CD14-positive monocyte (primary cell): ENCODE data around the gene SPON1. TPM values are rescaled to one million over a fixed set of nuclear protein-coding genes. Genes with fewer than 3 reads are reported as not detected.

Experiments
- DNase-seq, 3 donors: peaks; one replicate each; pipeline ENCODE4 v3.0.0-alpha.2; 2011 to 2022
- H2AFZ ChIP-seq: 2 replicates; pipeline ENCODE4 v1.6.0; 2012; ENCODE audit warnings: mild to moderate bottlenecking, low read depth, low read length, inconsistent platforms; ENCODE audit not compliant: insufficient read depth, poor library complexity, severe bottlenecking
- H3K27ac ChIP-seq, 2 donors: 1 replicate in 1 of 2; 2 replicates in 1 of 2; pipeline ENCODE4 v1.5.1; 2012 to 2013; ENCODE audit warnings: low read length in 2 of 2, control low read depth in 1 of 2, inconsistent platforms in 1 of 2, low read depth in 1 of 2, mild to moderate bottlenecking in 1 of 2
- H3K27me3 ChIP-seq, 2 donors: one replicate each; pipeline versions ENCODE4 v1.6.0 to v1.6.1; 2011 to 2013; ENCODE audit warnings: low read length in 2 of 2; ENCODE audit not compliant: control insufficient read depth in 2 of 2, insufficient read depth in 2 of 2
- H3K36me3 ChIP-seq, 2 donors: replicated peaks in 1 of 2; 1 replicate in 1 of 2; 2 replicates in 1 of 2; pipeline versions ENCODE4 v1.5.1 to v1.6.1; 2012 to 2013; ENCODE audit warnings: low read length in 2 of 2, control low read depth in 1 of 2, inconsistent platforms in 1 of 2, mild to moderate bottlenecking in 1 of 2; ENCODE audit not compliant: insufficient read depth in 2 of 2, control insufficient read depth in 1 of 2
- H3K4me1 ChIP-seq, 2 donors: 1 replicate in 1 of 2; 2 replicates in 1 of 2; pipeline versions ENCODE4 v1.5.1 to v1.6.1; 2012 to 2013; ENCODE audit warnings: low read length in 2 of 2, control low read depth in 1 of 2, inconsistent platforms in 1 of 2, mild to moderate bottlenecking in 1 of 2, moderate library complexity in 1 of 2; ENCODE audit not compliant: insufficient read depth in 2 of 2, control insufficient read depth in 1 of 2
- H3K4me2 ChIP-seq: replicated peaks from 2 replicates; pipeline ENCODE3; 2012; ENCODE audit warnings: low read length, moderate library complexity, mild to moderate bottlenecking; ENCODE audit not compliant: poor library complexity, severe bottlenecking; ENCODE audit errors: extremely low read depth
- H3K4me3 ChIP-seq, 3 experiments: fragments of 200-600 bp in 1 of 3; sonication (generic) in 1 of 3; replicated peaks in 1 of 3; 1 replicate in 2 of 3; 2 replicates in 1 of 3; pipeline ENCODE4 v1.5.1; 2011 to 2013; ENCODE audit warnings: low read length in 3 of 3, mild to moderate bottlenecking in 3 of 3, control low read depth in 2 of 3, low read depth in 2 of 3, inconsistent platforms in 1 of 3, moderate library complexity in 1 of 3
- H3K79me2 ChIP-seq: 2 replicates; pipeline ENCODE4 v1.6.0; 2012; ENCODE audit warnings: mild to moderate bottlenecking, control low read depth, inconsistent platforms, low read length, moderate library complexity; ENCODE audit not compliant: insufficient read depth
- H3K9ac ChIP-seq: 2 replicates; pipeline ENCODE4 v1.6.0; 2017; ENCODE audit warnings: low read length, mild to moderate bottlenecking; ENCODE audit not compliant: insufficient read depth, poor library complexity, severe bottlenecking
- H3K9me3 ChIP-seq, 2 donors: replicated peaks in 1 of 2; 1 replicate in 1 of 2; 2 replicates in 1 of 2; pipeline versions ENCODE4 v1.5.1 to v1.6.1; 2012 to 2013; ENCODE audit warnings: low read length in 2 of 2, control low read depth in 1 of 2; ENCODE audit not compliant: control insufficient read depth in 1 of 2, insufficient read depth in 1 of 2
- H4K20me1 ChIP-seq: 2 replicates; pipeline ENCODE4 v1.6.0; 2012; ENCODE audit warnings: mild to moderate bottlenecking, low read length, control low read depth, moderate library complexity; ENCODE audit not compliant: insufficient read depth
- H3K27ac Mint-ChIP-seq, 7 donors: one replicate each; pipeline ENCODE4 v1.8.0; 2020; ENCODE audit warnings: mild to moderate bottlenecking in 7 of 7, mixed read lengths in 7 of 7, moderate library complexity in 6 of 7, inconsistent platforms in 2 of 7
- H3K27me3 Mint-ChIP-seq, 3 donors: one replicate each; pipeline ENCODE4 v1.8.0; 2021 to 2022; ENCODE audit warnings: low read depth in 3 of 3, mild to moderate bottlenecking in 3 of 3, mixed read lengths in 3 of 3, moderate library complexity in 3 of 3, inconsistent platforms in 1 of 3
- H3K36me3 Mint-ChIP-seq, 2 donors: one replicate each; pipeline ENCODE4 v1.8.0; 2020; ENCODE audit warnings: mixed read lengths in 2 of 2, inconsistent platforms in 1 of 2, mild to moderate bottlenecking in 1 of 2
- H3K4me1 Mint-ChIP-seq: one replicate; pipeline ENCODE4 v1.8.0; 2020; ENCODE audit warnings: mild to moderate bottlenecking, mixed read lengths
- H3K4me3 Mint-ChIP-seq, 2 donors: one replicate each; pipeline ENCODE4 v1.8.0; 2020; ENCODE audit warnings: mild to moderate bottlenecking in 2 of 2, mixed read lengths in 2 of 2, moderate library complexity in 1 of 2
- H3K9me3 Mint-ChIP-seq, 7 donors: one replicate each; pipeline ENCODE4 v1.8.0; 2020 to 2022; ENCODE audit warnings: mixed read lengths in 7 of 7, mild to moderate bottlenecking in 6 of 7, moderate library complexity in 6 of 7, inconsistent platforms in 2 of 7
- WGBS: methylation state at CpG from one replicate; pipeline ENCODE4 v1.1.5; 2013; ENCODE audit warnings: missing lambda C conversion rate; ENCODE audit not compliant: insufficient coverage; 5-methylcytosine and 5-hydroxymethylcytosine counted together
- intact Hi-C, 2 donors: fragments of 100-400 bp; cut with micrococcal nuclease; formaldehyde crosslinking; loops; one replicate each; pipeline versions ENCODE4 v1.15.0 to v1.15.1; 2023
- polyA plus RNA-seq, 3 donors: library from polyadenylated mRNA; depleted of rRNA in 1 of 3; unstranded in 2 of 3; stranded (reverse) in 1 of 3; fragments of 300-500 nt in 2 of 3; fragments of >200 nt in 1 of 3; fragmentation: Illumina TruSeq in 2 of 3; gene quantifications; 1 replicate in 2 of 3; 2 replicates in 1 of 3; pipeline ENCODE4 v1.2.3, GENCODE V29; 2012 to 2021
- TF ChIP-seq, protein P1 (sequence below): fragments of 200-600 bp; IDR thresholded peaks from one replicate; pipeline ENCODE4 v1.8.0; 2022; ENCODE audit warnings: antibody characterized with exemption, mild to moderate bottlenecking

SPON1 gene
- polyA plus RNA-seq, 3 donors, result not detected

DNA sequence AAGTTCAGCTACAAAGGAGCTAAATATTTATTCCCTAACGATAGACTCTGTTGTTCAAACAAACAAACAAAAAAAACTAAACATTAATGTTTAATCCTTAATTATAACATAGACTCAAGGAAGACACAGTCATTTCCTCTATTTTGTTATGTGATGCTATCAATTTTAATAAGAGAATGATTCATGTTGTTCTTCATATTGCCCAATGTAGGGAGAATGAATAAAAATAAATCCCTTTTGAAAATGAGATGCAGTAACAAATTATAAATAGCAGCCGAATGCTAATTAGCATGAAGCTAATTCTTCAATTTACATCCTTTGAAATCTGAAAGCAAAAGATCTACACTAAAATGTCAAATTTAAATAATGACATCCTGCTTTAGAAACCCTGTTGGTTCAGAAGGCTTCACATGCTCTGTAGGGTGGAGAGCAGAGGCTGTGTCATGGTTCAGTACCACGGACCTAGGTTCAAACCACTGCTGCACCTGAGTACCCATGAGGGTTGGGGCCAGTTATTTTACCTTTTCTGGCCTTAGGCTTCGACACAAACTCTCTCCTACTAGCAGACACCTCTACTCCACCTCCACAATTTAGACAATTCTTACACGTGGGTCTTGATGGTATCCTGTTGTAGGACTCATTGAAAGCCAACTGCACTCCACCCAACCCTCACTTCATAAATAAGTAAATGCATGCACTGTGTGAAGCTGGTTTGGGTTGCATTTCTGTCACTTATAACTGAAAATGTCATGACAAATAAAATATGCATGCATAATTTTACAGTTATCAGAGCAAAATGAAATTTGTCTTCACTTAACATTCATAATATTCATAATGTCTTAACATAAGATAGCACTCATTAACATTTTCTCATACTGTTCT is 307.4 kb downstream of the SPON1 start:
- TF ChIP-seq, protein P1, sequence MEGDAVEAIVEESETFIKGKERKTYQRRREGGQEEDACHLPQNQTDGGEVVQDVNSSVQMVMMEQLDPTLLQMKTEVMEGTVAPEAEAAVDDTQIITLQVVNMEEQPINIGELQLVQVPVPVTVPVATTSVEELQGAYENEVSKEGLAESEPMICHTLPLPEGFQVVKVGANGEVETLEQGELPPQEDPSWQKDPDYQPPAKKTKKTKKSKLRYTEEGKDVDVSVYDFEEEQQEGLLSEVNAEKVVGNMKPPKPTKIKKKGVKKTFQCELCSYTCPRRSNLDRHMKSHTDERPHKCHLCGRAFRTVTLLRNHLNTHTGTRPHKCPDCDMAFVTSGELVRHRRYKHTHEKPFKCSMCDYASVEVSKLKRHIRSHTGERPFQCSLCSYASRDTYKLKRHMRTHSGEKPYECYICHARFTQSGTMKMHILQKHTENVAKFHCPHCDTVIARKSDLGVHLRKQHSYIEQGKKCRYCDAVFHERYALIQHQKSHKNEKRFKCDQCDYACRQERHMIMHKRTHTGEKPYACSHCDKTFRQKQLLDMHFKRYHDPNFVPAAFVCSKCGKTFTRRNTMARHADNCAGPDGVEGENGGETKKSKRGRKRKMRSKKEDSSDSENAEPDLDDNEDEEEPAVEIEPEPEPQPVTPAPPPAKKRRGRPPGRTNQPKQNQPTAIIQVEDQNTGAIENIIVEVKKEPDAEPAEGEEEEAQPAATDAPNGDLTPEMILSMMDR, result no peak
- Histone ChIP-seq H4K20me1 (no peaks in the 10 kb centered on the region), H2AFZ (no peak overlapping the region), H3K9ac (no peak overlapping the region), H3K36me3 (no peaks in the 10 kb centered on the region), H3K4me3 (no peak overlapping the region), H3K4me1 (peaks cover 17 to 20% of the 10 kb centered on the region in 2 donors), H3K4me2 (no peak overlapping the region), H3K9me3 (no peaks in the 10 kb centered on the region), H3K27me3 (peaks cover 14 to 15% of the 10 kb centered on the region in 2 donors), H3K79me2 (no peaks in the 10 kb centered on the region), H3K27ac (no peak overlapping the region)
- Mint-ChIP-seq H3K9me3 (no peaks in the 10 kb centered on the region), H3K27me3 (peaks cover 12 to 32% (median 17%) of the 10 kb centered on the region in 3 donors), H3K36me3 (peaks cover 0 to 2% of the 10 kb centered on the region in 2 donors), H3K4me3 (no peak overlapping the region), H3K4me1 (peaks cover 21% of the 10 kb centered on the region), H3K27ac (no peak overlapping the region)
- DNase-seq, result no peak
- intact Hi-C loops, result no loop called here
- WGBS, result 58% methylated on average over 2 of the region's 5 CpGs

DNA sequence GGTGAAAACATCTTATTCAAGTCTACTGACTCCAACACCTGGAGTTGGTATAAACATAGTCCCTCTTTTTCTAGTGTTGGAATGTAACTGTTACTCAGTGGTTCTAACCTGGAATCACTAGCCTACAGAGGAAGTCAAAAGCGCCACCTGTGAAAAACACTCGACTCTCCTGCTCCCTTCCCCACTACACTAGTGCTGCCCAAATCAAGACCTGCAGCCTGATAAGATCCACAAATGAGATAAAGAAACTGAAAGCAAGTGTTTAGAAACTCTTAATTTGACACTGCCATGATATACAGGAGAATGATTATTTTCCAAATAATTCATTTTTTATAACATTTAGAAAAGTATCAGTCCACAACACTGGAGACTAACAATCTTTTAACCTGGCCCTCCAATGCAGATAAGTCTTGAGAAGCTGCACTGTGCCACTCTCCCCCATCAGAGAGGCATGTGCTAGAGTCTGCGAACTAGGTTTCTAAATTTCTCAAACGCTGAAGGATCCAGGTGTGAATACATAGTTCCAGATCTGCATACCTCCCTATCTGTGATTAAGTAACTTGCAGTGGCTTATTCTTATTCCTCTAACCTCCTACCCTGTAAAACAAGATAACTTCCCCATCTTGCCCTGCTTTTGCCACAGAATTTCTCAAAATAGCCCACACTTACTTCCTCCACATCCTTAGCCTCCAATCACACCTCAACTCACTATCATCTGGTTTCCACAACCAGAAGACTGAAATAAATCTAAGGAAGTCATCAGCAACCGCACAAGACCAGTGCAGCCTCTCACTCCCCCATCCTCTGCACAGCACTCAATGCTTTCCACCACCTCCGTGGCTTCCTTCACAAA is 308.4 kb downstream of the SPON1 start:
- Histone ChIP-seq H3K27ac (no peak overlapping the region), H3K79me2 (no peaks in the 10 kb centered on the region), H3K27me3 (peaks cover 16 to 20% of the 10 kb centered on the region in 2 donors), H3K4me2 (peak overlapping the region; percentile 1), H2AFZ (no peak overlapping the region), H3K36me3 (no peaks in the 10 kb centered on the region), H3K9me3 (no peaks in the 10 kb centered on the region), H3K4me3 (no peak overlapping the region), H3K9ac (no peak overlapping the region), H3K4me1 (peaks cover 17 to 20% of the 10 kb centered on the region in 2 donors), H4K20me1 (no peaks in the 10 kb centered on the region)
- Mint-ChIP-seq H3K9me3 (no peaks in the 10 kb centered on the region), H3K36me3 (peaks cover 0 to 2% of the 10 kb centered on the region in 2 donors), H3K27me3 (peaks cover 10 to 37% (median 12%) of the 10 kb centered on the region in 3 donors), H3K27ac (peak overlapping the region in 3 of 7 donors; percentile 1 to 27 (median 26)), H3K4me3 (peak overlapping the region in 1 of 2 donors; percentile 46), H3K4me1 (peaks cover 21% of the 10 kb centered on the region)
- DNase-seq, result peak; percentile 5 to 30 (median 6)
- 0% methylated on average over 2 of the region's 6 CpGs for WGBS
- TF ChIP-seq, protein P1, result no peak
- intact Hi-C loops, result no loop called here
